ENCODE measurements around the gene MGMT. TPM values are rescaled to one million over a fixed set of nuclear protein-coding genes. Genes with fewer than 3 reads are reported as not detected.

The MGMT gene
- total RNA-seq, 1 donor from 2014 or later, result 13.9 TPM

GRCh38 chr10:129602938-129603535 lies 136.0 kb downstream of the MGMT start:
- H3K36me3 Mint-ChIP-seq (ENCODE audit: low read depth), result no peaks in the 10 kb centered on the region
- no peaks in the 10 kb centered on the region for H3K27me3 Mint-ChIP-seq (ENCODE audit: low read depth)
- H3K9me3 Mint-ChIP-seq (ENCODE audit: low read depth), result no peaks in the 10 kb centered on the region
- TF ChIP-seq, protein P1, sequence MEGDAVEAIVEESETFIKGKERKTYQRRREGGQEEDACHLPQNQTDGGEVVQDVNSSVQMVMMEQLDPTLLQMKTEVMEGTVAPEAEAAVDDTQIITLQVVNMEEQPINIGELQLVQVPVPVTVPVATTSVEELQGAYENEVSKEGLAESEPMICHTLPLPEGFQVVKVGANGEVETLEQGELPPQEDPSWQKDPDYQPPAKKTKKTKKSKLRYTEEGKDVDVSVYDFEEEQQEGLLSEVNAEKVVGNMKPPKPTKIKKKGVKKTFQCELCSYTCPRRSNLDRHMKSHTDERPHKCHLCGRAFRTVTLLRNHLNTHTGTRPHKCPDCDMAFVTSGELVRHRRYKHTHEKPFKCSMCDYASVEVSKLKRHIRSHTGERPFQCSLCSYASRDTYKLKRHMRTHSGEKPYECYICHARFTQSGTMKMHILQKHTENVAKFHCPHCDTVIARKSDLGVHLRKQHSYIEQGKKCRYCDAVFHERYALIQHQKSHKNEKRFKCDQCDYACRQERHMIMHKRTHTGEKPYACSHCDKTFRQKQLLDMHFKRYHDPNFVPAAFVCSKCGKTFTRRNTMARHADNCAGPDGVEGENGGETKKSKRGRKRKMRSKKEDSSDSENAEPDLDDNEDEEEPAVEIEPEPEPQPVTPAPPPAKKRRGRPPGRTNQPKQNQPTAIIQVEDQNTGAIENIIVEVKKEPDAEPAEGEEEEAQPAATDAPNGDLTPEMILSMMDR (IDR thresholded peaks at IDR 0.05), result no peak
- no peaks in the 10 kb centered on the region for H3K4me1 Mint-ChIP-seq (ENCODE audit: low read depth)
- no peak for DNase-seq (ENCODE audit: low spot score)
- H3K4me3 Mint-ChIP-seq (ENCODE audit: unreplicated experiment), result no peak overlapping the region
- H3K27ac Mint-ChIP-seq (ENCODE audit: unreplicated experiment), result no peak overlapping the region

GRCh38 chr10:129604333-129605032 lies 137.4 kb downstream of the MGMT start:
- Mint-ChIP-seq H3K36me3 (ENCODE audit: low read depth) (no peaks in the 10 kb centered on the region), H3K4me3 (ENCODE audit: unreplicated experiment) (no peak overlapping the region), H3K27ac (ENCODE audit: unreplicated experiment) (no peak overlapping the region), H3K9me3 (ENCODE audit: low read depth) (no peaks in the 10 kb centered on the region), H3K27me3 (ENCODE audit: low read depth) (no peaks in the 10 kb centered on the region), H3K4me1 (ENCODE audit: low read depth) (no peaks in the 10 kb centered on the region)
- TF ChIP-seq, protein P1 (IDR thresholded peaks at IDR 0.05), result no peak
- no peak for DNase-seq (ENCODE audit: low spot score)

- H3K27me3 Mint-ChIP-seq (ENCODE audit: low read depth), result no peaks in the 10 kb centered on the region
Observed at GRCh38 chr10:129605266-129605985, 138.4 kb downstream of the MGMT start.

GRCh38 chr10:129605986-129606518 lies 139.0 kb downstream of the MGMT start:
- Mint-ChIP-seq H3K4me3 (ENCODE audit: unreplicated experiment) (no peak overlapping the region), H3K9me3 (ENCODE audit: low read depth) (no peaks in the 10 kb centered on the region), H3K27me3 (ENCODE audit: low read depth) (no peaks in the 10 kb centered on the region), H3K36me3 (ENCODE audit: low read depth) (no peaks in the 10 kb centered on the region), H3K4me1 (ENCODE audit: low read depth) (no peaks in the 10 kb centered on the region), H3K27ac (ENCODE audit: unreplicated experiment) (no peak overlapping the region)
- DNase-seq (ENCODE audit: low spot score), result no peak
- TF ChIP-seq, protein P1 (IDR thresholded peaks at IDR 0.05), result no peak

More at GRCh38 chr10:129605266-129605985, 138.4 kb downstream of the MGMT start:
- H3K27ac Mint-ChIP-seq (ENCODE audit: unreplicated experiment), result no peak overlapping the region
- no peaks in the 10 kb centered on the region for H3K9me3 Mint-ChIP-seq (ENCODE audit: low read depth)
- H3K4me1 Mint-ChIP-seq (ENCODE audit: low read depth), result no peaks in the 10 kb centered on the region
- TF ChIP-seq, protein P1 (IDR thresholded peaks at IDR 0.05), result no peak
- no peak overlapping the region for H3K4me3 Mint-ChIP-seq (ENCODE audit: unreplicated experiment)
- no peaks in the 10 kb centered on the region for H3K36me3 Mint-ChIP-seq (ENCODE audit: low read depth)
- no peak for DNase-seq (ENCODE audit: low spot score)

DNA sequence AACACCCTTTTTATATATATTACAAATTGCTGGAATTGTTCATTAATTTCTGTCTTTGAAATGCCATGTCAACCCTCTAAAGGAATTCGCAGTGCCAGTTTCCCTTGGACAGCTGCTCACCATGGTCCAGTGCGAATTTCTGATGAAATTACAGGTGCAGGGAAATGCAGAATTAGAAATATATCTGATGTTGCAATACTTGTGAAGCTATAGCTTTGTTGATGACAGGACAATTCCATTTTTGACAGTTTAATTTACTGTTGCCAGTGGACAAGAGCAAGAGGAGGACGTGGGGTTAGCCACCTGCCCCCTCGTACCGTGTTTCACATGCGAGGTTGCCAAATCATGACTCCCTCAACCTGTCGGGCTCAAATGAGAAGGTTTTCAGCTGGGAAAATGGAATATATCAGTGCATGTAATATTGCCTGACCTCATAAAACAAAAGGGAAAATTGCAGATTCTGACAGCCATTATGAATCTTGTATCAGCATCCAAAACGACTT lies 140.6 kb downstream of the MGMT start:
- H3K27me3 Mint-ChIP-seq (ENCODE audit: low read depth), result no peaks in the 10 kb centered on the region
- H3K9me3 Mint-ChIP-seq (ENCODE audit: low read depth), result no peaks in the 10 kb centered on the region
- no peak overlapping the region for H3K27ac Mint-ChIP-seq (ENCODE audit: unreplicated experiment)
- no peak for DNase-seq (ENCODE audit: low spot score)
- H3K4me1 Mint-ChIP-seq (ENCODE audit: low read depth), result no peaks in the 10 kb centered on the region
- no peak overlapping the region for H3K4me3 Mint-ChIP-seq (ENCODE audit: unreplicated experiment)
- no peaks in the 10 kb centered on the region for H3K36me3 Mint-ChIP-seq (ENCODE audit: low read depth)
- TF ChIP-seq, protein P1 (IDR thresholded peaks at IDR 0.05), result no peak

Measured in chondrocyte (in vitro differentiated cells).